Measurements from ENCODE around the gene BCL2. TPM values are rescaled to one million over a fixed set of nuclear protein-coding genes. Genes with fewer than 3 reads are reported as not detected.

Gene BCL2
- total and polyA plus RNA-seq, 9 of the 15 experiments (the other 6 are each of a cell fraction or from before 2014, with no cell fraction given) = 0.10 to 1.1 (median 0.65) TPM

DNA sequence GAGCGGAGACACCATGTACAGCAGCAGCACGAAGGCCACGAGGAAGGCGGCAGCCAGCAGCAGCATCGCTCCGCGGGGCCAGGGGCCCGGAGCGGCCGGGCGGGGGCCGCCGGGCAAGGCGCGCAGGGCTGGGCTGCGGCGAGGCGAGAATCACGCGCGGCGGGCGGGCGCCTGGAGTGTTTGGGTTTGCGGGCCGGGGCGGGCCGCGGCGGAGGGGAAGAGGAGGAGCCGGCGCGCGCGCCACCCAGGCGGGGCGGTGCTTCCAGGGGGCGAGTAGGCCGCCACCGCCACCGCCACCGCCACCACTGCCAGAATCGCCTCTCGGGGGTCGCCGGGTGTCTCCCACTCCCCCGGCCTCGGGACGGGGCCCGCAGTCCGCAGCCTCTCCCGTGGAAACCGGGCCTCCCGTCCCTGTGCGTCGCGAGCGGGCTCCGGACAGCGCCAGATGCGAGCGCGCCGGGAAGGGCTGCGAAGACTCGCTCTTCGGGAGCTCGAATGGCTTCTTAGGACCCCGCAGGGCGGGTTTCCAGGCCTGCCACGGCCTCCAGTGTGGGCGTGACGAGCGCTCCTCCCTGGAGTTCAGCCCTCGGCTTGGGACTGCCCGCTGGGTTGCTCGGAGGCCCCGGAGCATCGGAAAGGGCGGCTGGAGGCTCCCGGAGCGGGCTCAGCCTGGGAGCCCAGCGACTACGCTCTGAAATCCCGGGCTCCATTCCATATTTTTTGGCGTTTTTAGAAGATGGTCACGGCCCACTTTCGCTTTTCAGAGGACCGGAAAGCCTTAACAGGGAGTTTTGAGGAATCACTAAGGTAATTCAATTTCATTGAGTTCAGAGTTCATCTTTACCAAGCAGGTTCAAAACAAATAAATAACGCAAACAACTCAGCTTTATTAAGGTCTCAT lies 47.7 kb upstream of the BCL2 start, which contains the start of gene KDSR (continued):
- peak in 2 of 3 experiments; percentile 60 to 72 for TF ChIP-seq YY1 (IDR thresholded peaks at IDR 0.05; ENCODE audit: borderline replicate concordance in 1 of 3, control insufficient read depth in 1 of 3, extremely low read depth in 1 of 3, insufficient read depth in 3 of 3, insufficient read length in 1 of 3, insufficient replicate concordance in 2 of 3, low read depth in 1 of 3, low read length in 2 of 3)
- no peak for TF ChIP-seq NFYB (IDR thresholded peaks at IDR 0.05; ENCODE audit: extremely low read depth, insufficient read length)
- no peak for TF ChIP-seq HDAC2 (IDR thresholded peaks at IDR 0.05)
- TF ChIP-seq, protein P1, sequence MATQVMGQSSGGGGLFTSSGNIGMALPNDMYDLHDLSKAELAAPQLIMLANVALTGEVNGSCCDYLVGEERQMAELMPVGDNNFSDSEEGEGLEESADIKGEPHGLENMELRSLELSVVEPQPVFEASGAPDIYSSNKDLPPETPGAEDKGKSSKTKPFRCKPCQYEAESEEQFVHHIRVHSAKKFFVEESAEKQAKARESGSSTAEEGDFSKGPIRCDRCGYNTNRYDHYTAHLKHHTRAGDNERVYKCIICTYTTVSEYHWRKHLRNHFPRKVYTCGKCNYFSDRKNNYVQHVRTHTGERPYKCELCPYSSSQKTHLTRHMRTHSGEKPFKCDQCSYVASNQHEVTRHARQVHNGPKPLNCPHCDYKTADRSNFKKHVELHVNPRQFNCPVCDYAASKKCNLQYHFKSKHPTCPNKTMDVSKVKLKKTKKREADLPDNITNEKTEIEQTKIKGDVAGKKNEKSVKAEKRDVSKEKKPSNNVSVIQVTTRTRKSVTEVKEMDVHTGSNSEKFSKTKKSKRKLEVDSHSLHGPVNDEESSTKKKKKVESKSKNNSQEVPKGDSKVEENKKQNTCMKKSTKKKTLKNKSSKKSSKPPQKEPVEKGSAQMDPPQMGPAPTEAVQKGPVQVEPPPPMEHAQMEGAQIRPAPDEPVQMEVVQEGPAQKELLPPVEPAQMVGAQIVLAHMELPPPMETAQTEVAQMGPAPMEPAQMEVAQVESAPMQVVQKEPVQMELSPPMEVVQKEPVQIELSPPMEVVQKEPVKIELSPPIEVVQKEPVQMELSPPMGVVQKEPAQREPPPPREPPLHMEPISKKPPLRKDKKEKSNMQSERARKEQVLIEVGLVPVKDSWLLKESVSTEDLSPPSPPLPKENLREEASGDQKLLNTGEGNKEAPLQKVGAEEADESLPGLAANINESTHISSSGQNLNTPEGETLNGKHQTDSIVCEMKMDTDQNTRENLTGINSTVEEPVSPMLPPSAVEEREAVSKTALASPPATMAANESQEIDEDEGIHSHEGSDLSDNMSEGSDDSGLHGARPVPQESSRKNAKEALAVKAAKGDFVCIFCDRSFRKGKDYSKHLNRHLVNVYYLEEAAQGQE (IDR thresholded peaks at IDR 0.05; ENCODE audit: borderline replicate concordance) = no peak
- TF ChIP-seq, protein P1 (CRISPR knock-in tag; IDR thresholded peaks at IDR 0.05; ENCODE audit: low read depth) = no peak
- no peak for TF ChIP-seq RFX5 (IDR thresholded peaks at IDR 0.05; ENCODE audit: low read depth, low read length)
- no peak for TF ChIP-seq TAF15 (IDR thresholded peaks at IDR 0.05; ENCODE audit: low read depth, low read length)
- no peak for TF ChIP-seq CBX2 (IDR thresholded peaks at IDR 0.05; ENCODE audit: insufficient read depth, low read length, poor library complexity, severe bottlenecking)
- peak; percentile 25; the same call in 1 of the 2 replicates for TF ChIP-seq ATF1 (CRISPR knock-in tag; IDR thresholded peaks at IDR 0.05)
- peak; percentile 65 for TF ChIP-seq ATF1 (tag; IDR thresholded peaks at IDR 0.05)
- no peak for TF ChIP-seq NFRKB (IDR thresholded peaks at IDR 0.05; ENCODE audit: low read depth)
- TF ChIP-seq BRF1 (IDR thresholded peaks at IDR 0.05; ENCODE audit: borderline replicate concordance, extremely low read depth, insufficient read length) = no peak
- TF ChIP-seq CXXC5 (CRISPR knock-in tag; IDR thresholded peaks at IDR 0.05) = peak; percentile 72
- peak in 1 of 2 experiments; percentile 24; a peak in 1 of 4 replicates for TF ChIP-seq TEAD1 (CRISPR knock-in tag; IDR thresholded peaks at IDR 0.05)
- TF ChIP-seq RNF2 (IDR thresholded peaks at IDR 0.05) = peak; percentile 82
- no peak for TF ChIP-seq ZNF384 (IDR thresholded peaks at IDR 0.05; ENCODE audit: low read depth, low read length)
- TF ChIP-seq, protein P2, sequence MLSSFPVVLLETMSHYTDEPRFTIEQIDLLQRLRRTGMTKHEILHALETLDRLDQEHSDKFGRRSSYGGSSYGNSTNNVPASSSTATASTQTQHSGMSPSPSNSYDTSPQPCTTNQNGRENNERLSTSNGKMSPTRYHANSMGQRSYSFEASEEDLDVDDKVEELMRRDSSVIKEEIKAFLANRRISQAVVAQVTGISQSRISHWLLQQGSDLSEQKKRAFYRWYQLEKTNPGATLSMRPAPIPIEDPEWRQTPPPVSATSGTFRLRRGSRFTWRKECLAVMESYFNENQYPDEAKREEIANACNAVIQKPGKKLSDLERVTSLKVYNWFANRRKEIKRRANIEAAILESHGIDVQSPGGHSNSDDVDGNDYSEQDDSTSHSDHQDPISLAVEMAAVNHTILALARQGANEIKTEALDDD (IDR thresholded peaks at IDR 0.05) = no peak
- peak; percentile 75 for TF ChIP-seq CTBP1 (IDR thresholded peaks at IDR 0.05; ENCODE audit: borderline replicate concordance)

All from K562 (cell line).